HFFc6 (cell line): Measurements from ENCODE around the gene SENP5. TPM values are rescaled to one million over a fixed set of nuclear protein-coding genes. Genes with fewer than 3 reads are reported as not detected.
A peak's percentile ranks its signal among the peaks of the same experiment; 100 is the strongest.

ENCODE experiments used
- DNase-seq: peaks from one replicate; pipeline ENCODE4 v3.0.0-alpha.2; 2018
- H3K27ac Mint-ChIP-seq: 2 replicates; pipeline ENCODE4 v1.8.0; 2020; ENCODE audit warnings: mild to moderate bottlenecking, mixed read lengths
- H3K27me3 Mint-ChIP-seq: 2 replicates; pipeline ENCODE4 v1.8.0; 2021; ENCODE audit warnings: mild to moderate bottlenecking, moderate library complexity, mixed read lengths; ENCODE audit not compliant: insufficient read depth
- H3K36me3 Mint-ChIP-seq: 2 replicates; pipeline ENCODE4 v1.8.0; 2021; ENCODE audit warnings: low read depth, mixed read lengths
- H3K4me1 Mint-ChIP-seq: 2 replicates; pipeline ENCODE4 v1.8.0; 2020; ENCODE audit warnings: low read depth, mixed read lengths
- H3K4me3 Mint-ChIP-seq: 2 replicates; pipeline ENCODE4 v1.8.0; 2020; ENCODE audit warnings: mild to moderate bottlenecking, moderate library complexity, mixed read lengths
- H3K9me3 Mint-ChIP-seq: 2 replicates; pipeline ENCODE4 v1.8.0; 2020; ENCODE audit warnings: mild to moderate bottlenecking, mixed read lengths
- CTCF ChIP-seq: fragments of 200-600 bp; sonication (generic); IDR thresholded peaks from 2 replicates; pipeline ENCODE4 v1.5.0; 2021; ENCODE audit warnings: antibody characterized with exemption, mild to moderate bottlenecking
- total RNA-seq, 6 experiments: library from RNA; stranded (reverse); fragmentation: NEBNext Ultra II Directional; extraction: Animal tissue kit (Norgen Biotek cat#: 25700); gene quantifications; 2 replicates in 1 of 6; 3 replicates in 5 of 6; pipeline ENCODE4 v1.2.3, GENCODE V29; 2021

The SENP5 gene
- total RNA-seq, 6 experiments from 2014 or later, result 25.2 to 33.0 (median 29.1) TPM

GRCh38 chr3:196931157-196931556 is 63.4 kb downstream of the SENP5 start:
- Mint-ChIP-seq H3K27me3 (no peaks in the 10 kb centered on the region), H3K36me3 (peaks cover 39% of the 10 kb centered on the region)

GRCh38 chr3:196931828-196932587 is 64.3 kb downstream of the SENP5 start:
- Mint-ChIP-seq H3K4me3 (no peak overlapping the region), H3K4me1 (no peaks in the 10 kb centered on the region; the same call in 1 of the 2 replicates), H3K27ac (no peak overlapping the region), H3K36me3 (peaks cover 48% of the 10 kb centered on the region), H3K9me3 (no peaks in the 10 kb centered on the region), H3K27me3 (no peaks in the 10 kb centered on the region)
- no peak for DNase-seq
- no peak for TF ChIP-seq CTCF

More at GRCh38 chr3:196931157-196931556, 63.4 kb downstream of the SENP5 start:
- Mint-ChIP-seq H3K4me1 (no peaks in the 10 kb centered on the region; the same call in 1 of the 2 replicates), H3K27ac (no peak overlapping the region), H3K9me3 (no peaks in the 10 kb centered on the region), H3K4me3 (no peak overlapping the region)
- DNase-seq, result no peak
- TF ChIP-seq CTCF, result no peak

- TF ChIP-seq CTCF, result no peak
- Mint-ChIP-seq H3K4me3 (no peak overlapping the region), H3K9me3 (no peaks in the 10 kb centered on the region), H3K27ac (no peak overlapping the region), H3K4me1 (peaks cover 2% of the 10 kb centered on the region), H3K27me3 (no peaks in the 10 kb centered on the region), H3K36me3 (peaks cover 52% of the 10 kb centered on the region)
- DNase-seq, result no peak
Measured at GRCh38 chr3:196932600-196932999, 64.9 kb downstream of the SENP5 start.

- H3K4me3 Mint-ChIP-seq, result no peak overlapping the region
- H3K36me3 Mint-ChIP-seq, result peaks cover 60% of the 10 kb centered on the region
- H3K27ac Mint-ChIP-seq, result no peak overlapping the region
- DNase-seq, result no peak
- no peaks in the 10 kb centered on the region for H3K9me3 Mint-ChIP-seq
- H3K27me3 Mint-ChIP-seq, result no peaks in the 10 kb centered on the region
- H3K4me1 Mint-ChIP-seq, result peaks cover 34% of the 10 kb centered on the region
- TF ChIP-seq CTCF, result no peak
Measured at GRCh38 chr3:196936288-196936687, 68.6 kb downstream of the SENP5 start.

- H3K4me1 Mint-ChIP-seq, result peaks cover 40% of the 10 kb centered on the region
- DNase-seq, result no peak
- no peak for TF ChIP-seq CTCF
- H3K36me3 Mint-ChIP-seq, result peaks cover 59% of the 10 kb centered on the region
- peaks cover 3% of the 10 kb centered on the region; the same call in 1 of the 2 replicates for H3K9me3 Mint-ChIP-seq
- H3K4me3 Mint-ChIP-seq, result peak overlapping the region; percentile 16
- peaks cover 10% of the 10 kb centered on the region for H3K27me3 Mint-ChIP-seq
- H3K27ac Mint-ChIP-seq, result peak overlapping the region; percentile 73
Measured at GRCh38 chr3:196938124-196938523, 70.4 kb downstream of the SENP5 start.
